ENCODE measurements around the gene TMPRSS4. TPM values are rescaled to one million over a fixed set of nuclear protein-coding genes. Genes with fewer than 3 reads are reported as not detected.

Gene TMPRSS4
- total RNA-seq, 1 donor from 2014 or later: not detected

- Mint-ChIP-seq H3K4me1 (peaks cover 23% of the 10 kb centered on the region), H3K9me3 (no peaks in the 10 kb centered on the region), H3K27me3 (ENCODE audit: low read depth) (no peaks in the 10 kb centered on the region), H3K4me3 (no peak overlapping the region), H3K27ac (ENCODE audit: unreplicated experiment) (no peak overlapping the region), H3K36me3 (ENCODE audit: low read depth) (no peaks in the 10 kb centered on the region)
- no peak for DNase-seq (ENCODE audit: low read depth, low spot score)
- TF ChIP-seq CTCF (conservative IDR thresholded peaks at IDR 0.05): no peak
Observed at GRCh38 chr11:118074785-118075184, 2.1 kb upstream of the TMPRSS4 start.

- no peaks in the 10 kb centered on the region for H3K36me3 Mint-ChIP-seq (ENCODE audit: low read depth)
- no peak overlapping the region for H3K4me3 Mint-ChIP-seq
- H3K27me3 Mint-ChIP-seq (ENCODE audit: low read depth): no peaks in the 10 kb centered on the region
- peak overlapping the region; percentile 43 for H3K27ac Mint-ChIP-seq (ENCODE audit: unreplicated experiment)
- H3K9me3 Mint-ChIP-seq: no peaks in the 10 kb centered on the region
- TF ChIP-seq CTCF (conservative IDR thresholded peaks at IDR 0.05): no peak
- peaks cover 60% of the 10 kb centered on the region for H3K4me1 Mint-ChIP-seq
- no peak for DNase-seq (ENCODE audit: low read depth, low spot score)
Observed at GRCh38 chr11:118078911-118079411, 2.1 kb downstream of the TMPRSS4 start.

- Mint-ChIP-seq H3K4me1 (peaks cover 65% of the 10 kb centered on the region), H3K4me3 (no peak overlapping the region), H3K9me3 (no peaks in the 10 kb centered on the region), H3K27ac (ENCODE audit: unreplicated experiment) (no peak overlapping the region), H3K27me3 (ENCODE audit: low read depth) (no peaks in the 10 kb centered on the region), H3K36me3 (ENCODE audit: low read depth) (no peaks in the 10 kb centered on the region)
- no peak for DNase-seq (ENCODE audit: low read depth, low spot score)
- no peak for TF ChIP-seq CTCF (conservative IDR thresholded peaks at IDR 0.05)
Observed at GRCh38 chr11:118079491-118079890, 2.6 kb downstream of the TMPRSS4 start.

GRCh38 chr11:118080296-118080695 lies 3.4 kb downstream of the TMPRSS4 start:
- no peak for TF ChIP-seq CTCF (conservative IDR thresholded peaks at IDR 0.05)
- H3K4me1 Mint-ChIP-seq: peaks cover 66% of the 10 kb centered on the region
- H3K27me3 Mint-ChIP-seq (ENCODE audit: low read depth): no peaks in the 10 kb centered on the region
- no peak overlapping the region for H3K4me3 Mint-ChIP-seq
- H3K27ac Mint-ChIP-seq (ENCODE audit: unreplicated experiment): peak overlapping the region; percentile 88
- no peaks in the 10 kb centered on the region for H3K9me3 Mint-ChIP-seq
- DNase-seq (ENCODE audit: low read depth, low spot score): no peak
- H3K36me3 Mint-ChIP-seq (ENCODE audit: low read depth): no peaks in the 10 kb centered on the region

GRCh38 chr11:118081241-118081958 lies 4.5 kb downstream of the TMPRSS4 start:
- DNase-seq (ENCODE audit: low read depth, low spot score): no peak
- Mint-ChIP-seq H3K27ac (ENCODE audit: unreplicated experiment) (peak overlapping the region; percentile 85), H3K9me3 (peaks cover 2% of the 10 kb centered on the region), H3K4me1 (peaks cover 67% of the 10 kb centered on the region), H3K36me3 (ENCODE audit: low read depth) (no peaks in the 10 kb centered on the region), H3K4me3 (peak overlapping the region; percentile 31), H3K27me3 (ENCODE audit: low read depth) (no peaks in the 10 kb centered on the region)
- no peak for TF ChIP-seq CTCF (conservative IDR thresholded peaks at IDR 0.05)

All from neural crest cell (in vitro differentiated cells).